Activated CD4-positive, alpha-beta T cell treated with anti-CD3 and anti-CD28 coated beads for 48 hours (primary cell): ENCODE data around the gene C16orf74.

Experiments used
- DNase-seq: peaks from one replicate; pipeline ENCODE4 v3.0.0-alpha.2; 2020

The C16orf74 gene

GRCh38 chr16:85750827-85751697 is at the start of gene C16orf74:
Gene C16orf74, minus strand, starts transcription at chr16:85751096. Its CDS starts 15,879 bp downstream, at chr16:85735217.
- DNase-seq = peak; percentile 17

- peak; percentile 47 for DNase-seq
Measured at GRCh38 chr16:85800321-85800669, 49.4 kb upstream of the C16orf74 start.

- peak; percentile 97 for DNase-seq
Measured at GRCh38 chr16:85799497-85800320, 48.8 kb upstream of the C16orf74 start, which contains the start of the genes COX4I1 and EMC8. Gene COX4I1, plus strand, starts transcription at chr16:85799695. Its CDS starts 1,511 bp downstream, at chr16:85801206. Gene EMC8, minus strand, starts transcription at chr16:85799544. Its CDS starts 249 bp downstream, at chr16:85799295.

GRCh38 chr16:85798901-85799496 is 48.1 kb upstream of the C16orf74 start:
- peak; percentile 51 for DNase-seq

GRCh38 chr16:85798283-85798776 is 47.4 kb upstream of the C16orf74 start:
- no peak for DNase-seq

- DNase-seq = no peak
Measured at GRCh38 chr16:85796599-85796998, 45.7 kb upstream of the C16orf74 start.

- no peak for DNase-seq
Measured at GRCh38 chr16:85796152-85796551, 45.3 kb upstream of the C16orf74 start.

- DNase-seq = no peak
Measured at GRCh38 chr16:85794696-85795095, 43.8 kb upstream of the C16orf74 start.

GRCh38 chr16:85793662-85794298 is 42.9 kb upstream of the C16orf74 start:
- DNase-seq = no peak

- DNase-seq = no peak
Measured at GRCh38 chr16:85789773-85790172, 38.9 kb upstream of the C16orf74 start.

GRCh38 chr16:85788819-85789218 is 37.9 kb upstream of the C16orf74 start:
- no peak for DNase-seq

GRCh38 chr16:85785927-85786326 is 35.0 kb upstream of the C16orf74 start:
- no peak for DNase-seq

GRCh38 chr16:85784813-85785212 is 33.9 kb upstream of the C16orf74 start:
- no peak for DNase-seq

- DNase-seq = no peak
Measured at GRCh38 chr16:85783441-85783840, 32.5 kb upstream of the C16orf74 start.

GRCh38 chr16:85782451-85782850 is 31.6 kb upstream of the C16orf74 start:
- DNase-seq = no peak

- DNase-seq = no peak
Measured at GRCh38 chr16:85781695-85782370, 30.9 kb upstream of the C16orf74 start.

- DNase-seq = no peak
Measured at GRCh38 chr16:85781156-85781555, 30.3 kb upstream of the C16orf74 start.

- no peak for DNase-seq
Measured at GRCh38 chr16:85780281-85780680, 29.4 kb upstream of the C16orf74 start.

- peak; percentile 26 for DNase-seq
Measured at GRCh38 chr16:85778873-85779272, 28.0 kb upstream of the C16orf74 start.

GRCh38 chr16:85777583-85778310 is 26.9 kb upstream of the C16orf74 start:
- DNase-seq = no peak

- no peak for DNase-seq
Measured at GRCh38 chr16:85774811-85775210, 23.9 kb upstream of the C16orf74 start.
